GM21526 (cell line): ENCODE results near the gene ZNF385B.

ENCODE experiments used
- ATAC-seq: cut with Tn5 transposase; IDR thresholded peaks from one replicate; pipeline ENCODE4 v1.9.1; 2021; ENCODE audit warnings: moderate library complexity; ENCODE audit not compliant: unreplicated experiment, low FRiP score

The ZNF385B gene

GRCh38 chr2:179857236-179857635, 4.2 kb downstream of the ZNF385B start:
- ATAC-seq: no peak

GRCh38 chr2:179856205-179856604, 5.2 kb downstream of the ZNF385B start:
- no peak for ATAC-seq

GRCh38 chr2:179855673-179856072, 5.7 kb downstream of the ZNF385B start:
- ATAC-seq: no peak

GRCh38 chr2:179854891-179855290, 6.5 kb downstream of the ZNF385B start:
- no peak for ATAC-seq

- ATAC-seq: no peak
Measured at GRCh38 chr2:179853108-179853507, 8.3 kb downstream of the ZNF385B start.

- no peak for ATAC-seq
Measured at GRCh38 chr2:179850188-179850587, 11.2 kb downstream of the ZNF385B start.

DNA sequence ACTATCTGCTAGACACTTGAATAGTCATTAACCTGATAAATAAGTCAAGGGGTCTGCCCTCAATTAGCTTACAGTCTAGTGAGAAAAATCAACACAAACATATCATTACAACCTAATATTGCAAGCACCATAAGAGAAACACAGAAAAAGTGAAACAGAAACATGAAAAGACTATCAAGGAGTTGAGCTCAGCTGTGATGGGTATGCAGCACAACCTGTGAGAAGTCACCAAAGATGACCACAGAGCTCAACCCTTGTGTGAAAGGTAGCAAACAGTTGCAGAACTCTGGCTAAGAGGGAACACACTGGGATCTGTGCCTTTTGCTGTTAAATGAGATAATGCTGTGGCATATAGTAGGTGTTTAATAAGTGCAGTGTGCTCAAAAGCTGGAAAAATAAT, 11.7 kb downstream of the ZNF385B start:
- no peak for ATAC-seq

- ATAC-seq: no peak
Measured at GRCh38 chr2:179843541-179843940, 17.9 kb downstream of the ZNF385B start.

GRCh38 chr2:179842498-179843153, 18.8 kb downstream of the ZNF385B start:
- ATAC-seq: no peak

GRCh38 chr2:179840840-179841239, 20.6 kb downstream of the ZNF385B start:
- ATAC-seq: no peak

DNA sequence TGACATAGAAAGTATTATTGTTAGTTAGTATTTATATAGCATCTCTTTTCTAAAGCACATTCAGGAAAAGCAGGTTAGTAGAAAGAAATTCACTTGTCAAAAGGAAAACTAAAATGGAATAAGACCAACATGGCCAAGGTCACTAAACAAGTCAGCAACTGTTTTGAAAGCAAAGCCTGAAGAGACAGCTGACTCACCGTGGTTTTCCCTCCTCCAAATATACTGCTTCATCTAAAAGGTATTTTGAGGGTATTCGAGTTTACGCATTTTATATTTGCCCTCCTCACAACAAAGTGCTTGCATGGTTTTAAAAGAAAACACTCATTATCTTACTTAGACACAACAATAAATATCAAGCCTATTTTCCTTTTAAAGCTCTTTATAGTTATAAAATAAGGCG, 24.0 kb downstream of the ZNF385B start:
- ATAC-seq: no peak

- no peak for ATAC-seq
Measured at GRCh38 chr2:179830043-179830787, 31.2 kb downstream of the ZNF385B start.

DNA sequence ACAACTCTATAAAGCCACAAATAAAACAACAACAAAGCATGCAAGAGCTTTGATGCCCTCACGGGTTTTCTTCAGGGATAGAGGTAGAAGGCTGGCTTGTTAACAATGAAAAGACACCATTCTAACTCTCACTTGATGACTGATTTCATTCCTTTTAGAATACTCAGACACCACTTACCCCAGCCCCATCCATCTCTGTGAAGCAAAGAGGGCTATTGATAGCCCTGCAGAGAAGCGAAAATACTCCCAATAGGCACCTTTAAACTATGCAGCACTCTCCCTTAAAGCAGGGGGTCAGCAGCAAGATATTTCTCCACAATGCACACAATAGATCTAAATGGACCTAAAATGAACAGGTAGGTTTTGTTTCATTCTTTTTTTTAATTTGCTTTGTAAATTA, 35.1 kb downstream of the ZNF385B start:
- ATAC-seq: no peak

- no peak for ATAC-seq
Measured at GRCh38 chr2:179825494-179825893, 35.9 kb downstream of the ZNF385B start.

DNA sequence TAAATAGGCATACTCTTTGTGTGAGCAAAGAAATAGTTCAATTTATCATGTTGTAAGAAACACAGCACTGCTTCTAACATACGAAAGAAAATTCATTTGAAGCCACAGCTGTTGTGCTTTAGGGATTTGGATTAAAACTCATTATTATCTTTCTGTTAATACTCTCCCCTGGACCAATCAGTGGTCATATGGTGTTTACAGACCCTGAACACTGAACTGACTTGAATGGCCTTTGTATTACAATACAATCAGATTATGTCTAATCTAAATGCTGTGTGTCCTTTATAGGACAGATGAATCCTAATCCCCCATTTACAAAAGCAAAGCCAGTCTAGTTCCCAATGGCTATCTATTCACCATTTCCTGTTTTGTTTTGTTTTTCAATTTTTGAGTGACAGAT, 36.5 kb downstream of the ZNF385B start:
- no peak for ATAC-seq

DNA sequence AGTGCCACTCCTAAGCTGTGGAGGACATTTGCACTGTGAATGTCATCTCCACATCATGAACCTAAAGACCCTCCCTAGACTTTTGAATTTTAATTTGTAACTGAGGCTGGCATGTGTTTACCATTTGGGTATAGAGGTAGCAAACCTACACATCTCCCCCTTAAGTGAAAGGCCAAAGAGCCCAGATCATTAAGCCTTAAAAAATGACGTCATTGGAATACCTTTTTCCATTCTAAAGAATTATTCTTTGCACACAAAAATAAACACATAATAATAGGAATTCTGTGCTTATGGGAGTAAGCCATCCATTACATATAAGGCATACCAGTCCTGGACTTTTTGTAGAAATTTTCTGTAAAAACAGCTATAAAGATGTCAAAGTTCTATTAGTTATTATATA, 38.9 kb downstream of the ZNF385B start:
- ATAC-seq: no peak

GRCh38 chr2:179818546-179818945, 42.9 kb downstream of the ZNF385B start:
- ATAC-seq: no peak

DNA sequence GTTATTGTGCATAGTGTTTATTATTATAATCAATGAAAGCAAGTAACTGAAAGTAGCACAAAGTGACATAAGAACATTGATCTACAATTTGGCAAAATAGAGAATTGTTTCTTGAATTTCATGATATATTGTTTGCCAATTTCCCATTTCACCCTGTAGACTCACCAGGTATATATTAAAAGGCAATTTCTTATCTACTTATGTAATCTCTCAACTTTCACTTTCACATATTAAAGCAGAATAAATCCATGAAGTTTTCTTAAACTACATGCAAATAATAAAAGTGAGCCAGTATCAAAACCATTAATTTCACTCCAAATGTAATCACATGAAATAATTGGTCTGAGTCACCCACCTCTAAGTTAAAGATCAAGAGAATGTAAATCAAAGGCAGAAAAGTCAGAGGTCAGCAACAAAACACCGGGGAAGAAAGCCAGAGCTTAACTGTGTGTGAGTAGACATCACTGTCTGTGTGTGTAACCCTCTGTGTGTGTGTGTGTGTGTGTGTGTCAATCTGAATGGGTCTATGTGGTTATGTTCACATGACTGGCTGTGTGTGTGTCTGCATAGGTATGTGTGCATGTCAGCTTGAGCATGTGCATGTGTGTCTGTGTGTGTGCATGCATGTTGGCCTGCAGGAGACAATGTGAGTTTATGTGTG, 44.1 kb downstream of the ZNF385B start:
- no peak for ATAC-seq

DNA sequence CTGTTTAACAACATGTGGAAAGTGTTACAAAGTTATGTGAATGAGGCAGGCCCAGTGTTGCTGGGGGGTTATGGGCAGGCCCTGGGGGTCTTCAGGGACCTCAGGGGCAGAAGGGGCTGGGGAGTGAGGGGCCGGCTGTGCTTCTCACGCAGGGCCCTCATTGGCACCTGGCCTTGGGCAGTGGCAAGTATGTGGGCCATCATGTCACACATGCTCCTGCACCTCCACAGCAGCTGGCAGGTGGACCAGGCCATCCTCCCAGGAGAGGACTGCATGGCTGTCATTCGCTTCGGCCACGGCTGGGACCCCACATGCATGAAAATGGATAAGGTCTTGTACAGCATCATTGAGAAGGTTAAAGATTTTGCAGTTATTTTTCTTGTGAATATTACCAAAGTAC, 47.4 kb downstream of the ZNF385B start:
- ATAC-seq: no peak

- ATAC-seq: no peak
Measured at GRCh38 chr2:179812501-179812900, 48.9 kb downstream of the ZNF385B start.

- ATAC-seq: no peak
Measured at GRCh38 chr2:179811042-179811441, 50.4 kb downstream of the ZNF385B start.

- no peak for ATAC-seq
Measured at GRCh38 chr2:179809606-179810005, 51.8 kb downstream of the ZNF385B start.
